GM08714 (cell line): ENCODE results near the gene IGF1R.

Experiments used
- H3K4me3 ChIP-seq: fragments of 200-500 bp; sonication (Bioruptor generic); 2 replicates; pipeline ENCODE4 v1.5.1; 2014; ENCODE audit warnings: mild to moderate bottlenecking, low read length, inconsistent platforms
- ZNF274 ChIP-seq: IDR thresholded peaks from 2 replicates; pipeline ENCODE4 v1.6.1; 2012; ENCODE audit warnings: mild to moderate bottlenecking, low read depth, low read length

IGF1R gene

GRCh38 chr15:98778263-98778959 is 130.1 kb downstream of the IGF1R start:
- TF ChIP-seq ZNF274, result no peak
- H3K4me3 ChIP-seq, result no peak overlapping the region

- no peak overlapping the region for H3K4me3 ChIP-seq
- TF ChIP-seq ZNF274, result no peak
These were observed 130.6 kb downstream of the IGF1R start for GRCh38 chr15:98778960-98779359.

- H3K4me3 ChIP-seq, result no peak overlapping the region
- TF ChIP-seq ZNF274, result no peak
These were observed 131.2 kb downstream of the IGF1R start for GRCh38 chr15:98779463-98780071.

- TF ChIP-seq ZNF274, result no peak
These were observed 133.5 kb downstream of the IGF1R start for GRCh38 chr15:98781838-98782237.

GRCh38 chr15:98782801-98783200 is 134.5 kb downstream of the IGF1R start:
- TF ChIP-seq ZNF274, result no peak
- H3K4me3 ChIP-seq, result no peak overlapping the region

More at GRCh38 chr15:98781838-98782237, 133.5 kb downstream of the IGF1R start:
- H3K4me3 ChIP-seq, result no peak overlapping the region

- no peak for TF ChIP-seq ZNF274
These were observed 137.1 kb downstream of the IGF1R start for GRCh38 chr15:98785431-98785806.

GRCh38 chr15:98785807-98786621 is 137.7 kb downstream of the IGF1R start:
- TF ChIP-seq ZNF274, result no peak
- H3K4me3 ChIP-seq, result no peak overlapping the region

More at GRCh38 chr15:98785431-98785806, 137.1 kb downstream of the IGF1R start:
- H3K4me3 ChIP-seq, result no peak overlapping the region

- TF ChIP-seq ZNF274, result no peak
These were observed 138.4 kb downstream of the IGF1R start for GRCh38 chr15:98786717-98787116.

GRCh38 chr15:98787194-98787593 is 138.9 kb downstream of the IGF1R start:
- no peak overlapping the region for H3K4me3 ChIP-seq
- TF ChIP-seq ZNF274, result no peak

More at GRCh38 chr15:98786717-98787116, 138.4 kb downstream of the IGF1R start:
- no peak overlapping the region for H3K4me3 ChIP-seq

GRCh38 chr15:98787936-98788757 is 139.8 kb downstream of the IGF1R start:
- no peak for TF ChIP-seq ZNF274
- H3K4me3 ChIP-seq, result no peak overlapping the region

- H3K4me3 ChIP-seq, result no peak overlapping the region
- TF ChIP-seq ZNF274, result no peak
These were observed 140.7 kb downstream of the IGF1R start for GRCh38 chr15:98789020-98789419.

- no peak for TF ChIP-seq ZNF274
- H3K4me3 ChIP-seq, result no peak overlapping the region
These were observed 141.9 kb downstream of the IGF1R start for GRCh38 chr15:98790270-98790669.

- TF ChIP-seq ZNF274, result no peak
These were observed 142.8 kb downstream of the IGF1R start for GRCh38 chr15:98791046-98791701.

GRCh38 chr15:98792117-98792516 is 143.8 kb downstream of the IGF1R start:
- no peak overlapping the region for H3K4me3 ChIP-seq
- no peak for TF ChIP-seq ZNF274

More at GRCh38 chr15:98791046-98791701, 142.8 kb downstream of the IGF1R start:
- no peak overlapping the region for H3K4me3 ChIP-seq
